ENCODE results near the gene CAPZA1. TPM values are rescaled to one million over a fixed set of nuclear protein-coding genes. Genes with fewer than 3 reads are reported as not detected.

The CAPZA1 gene
- total RNA-seq, 1 donor from 2014 or later, result 121 TPM

DNA sequence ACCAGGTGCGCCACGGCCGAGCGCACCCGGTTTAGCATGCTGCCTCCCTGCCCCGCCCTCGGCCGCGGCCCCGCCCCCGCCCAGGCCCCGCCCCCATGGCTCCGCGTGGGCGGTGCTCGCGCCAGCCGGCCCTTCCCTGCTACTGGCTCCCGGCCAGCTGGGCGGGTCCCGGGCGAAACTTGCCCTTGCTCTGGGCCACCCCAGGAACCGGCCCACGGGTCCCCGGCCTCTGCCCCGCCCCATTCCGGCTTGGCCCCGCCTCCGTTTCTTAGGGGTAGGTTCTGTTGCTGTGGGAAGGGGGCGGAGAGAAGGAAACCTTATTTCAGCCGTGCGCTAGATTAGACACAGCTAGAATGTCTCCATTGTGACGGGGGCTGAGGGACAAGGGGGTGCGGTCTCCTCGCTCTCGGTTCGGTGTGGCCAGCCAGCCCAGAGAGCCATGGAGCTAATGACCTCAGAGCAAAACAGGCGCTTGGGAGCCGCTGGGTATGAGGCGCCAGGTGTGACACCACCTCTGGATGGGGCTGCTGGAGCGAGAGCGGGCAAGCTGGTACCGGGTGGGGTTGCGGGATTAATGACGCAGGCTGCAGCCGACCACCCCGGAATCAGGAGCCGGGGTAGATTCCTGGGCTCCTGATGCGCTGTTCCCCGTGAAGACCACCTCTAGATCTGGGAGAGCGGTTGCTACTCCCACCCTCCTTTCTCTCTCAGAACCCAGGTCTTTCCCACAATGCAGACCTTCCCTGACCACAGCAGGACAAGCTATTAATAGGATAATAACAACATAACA lies 95.8 kb downstream of the CAPZA1 start, which contains the start of gene PPM1J:
PPM1J (minus strand) TSS at position 69 of the 790 bp plus-strand sequence; CDS start at position 38, 31 bp downstream.
- TF ChIP-seq CTCF (IDR thresholded peaks at IDR 0.05), result no peak
- Mint-ChIP-seq H3K27ac (ENCODE audit: unreplicated experiment) (peak within 1 kb of the TSS; percentile 85), H3K4me3 (ENCODE audit: unreplicated experiment) (peak within 1 kb of the TSS; percentile 81), H3K4me1 (ENCODE audit: low read depth) (peaks cover 20% of the 10 kb centered on the region), H3K36me3 (ENCODE audit: low read depth) (no peaks in the 10 kb centered on the region), H3K9me3 (ENCODE audit: low read depth) (no peaks in the 10 kb centered on the region), H3K27me3 (ENCODE audit: low read depth) (peaks cover 3% of the 10 kb centered on the region)
- DNase-seq (ENCODE audit: low spot score), result peak; percentile 96

GRCh38 chr1:112716133-112716720 lies 96.6 kb downstream of the CAPZA1 start:
- peaks cover 20% of the 10 kb centered on the region for H3K4me1 Mint-ChIP-seq (ENCODE audit: low read depth)
- H3K9me3 Mint-ChIP-seq (ENCODE audit: low read depth), result no peaks in the 10 kb centered on the region
- H3K27ac Mint-ChIP-seq (ENCODE audit: unreplicated experiment), result peak overlapping the region; percentile 85
- TF ChIP-seq CTCF (IDR thresholded peaks at IDR 0.05), result peak; percentile 96
- no peak for DNase-seq (ENCODE audit: low spot score)
- H3K27me3 Mint-ChIP-seq (ENCODE audit: low read depth), result peaks cover 3% of the 10 kb centered on the region
- H3K36me3 Mint-ChIP-seq (ENCODE audit: low read depth), result no peaks in the 10 kb centered on the region
- H3K4me3 Mint-ChIP-seq (ENCODE audit: unreplicated experiment), result peak overlapping the region; percentile 81

DNA sequence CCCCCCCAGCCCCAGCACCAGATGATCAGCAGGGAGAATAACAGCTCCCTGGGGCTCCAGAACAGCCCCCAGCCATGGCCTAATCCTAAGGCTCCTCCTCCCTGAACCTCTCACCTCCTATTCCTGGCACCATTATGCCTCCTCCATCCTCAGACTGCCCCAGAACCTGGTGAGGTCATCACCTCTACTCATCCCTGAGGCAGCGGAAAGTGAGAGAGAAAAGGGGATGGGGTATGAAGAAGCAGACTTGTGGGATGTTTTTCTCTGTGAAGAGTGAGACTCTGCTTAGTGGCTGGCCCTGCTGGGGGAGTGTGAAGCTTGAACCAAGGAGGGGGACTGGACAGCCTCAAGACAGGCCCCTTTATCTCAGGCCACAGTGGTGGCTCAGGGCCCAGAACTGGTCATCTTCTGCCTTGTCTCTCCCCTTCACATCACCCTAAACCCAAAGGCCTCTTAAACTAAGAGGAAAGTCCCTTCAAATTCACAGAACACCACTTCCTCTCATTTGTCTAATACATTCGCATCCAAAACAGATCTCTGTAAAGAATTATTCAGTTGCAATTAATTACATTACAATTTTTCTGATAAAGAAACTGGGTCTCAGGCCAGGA lies 97.7 kb downstream of the CAPZA1 start:
- DNase-seq (ENCODE audit: low spot score), result no peak
- H3K27ac Mint-ChIP-seq (ENCODE audit: unreplicated experiment), result no peak overlapping the region
- H3K27me3 Mint-ChIP-seq (ENCODE audit: low read depth), result peaks cover 3% of the 10 kb centered on the region

DNA sequence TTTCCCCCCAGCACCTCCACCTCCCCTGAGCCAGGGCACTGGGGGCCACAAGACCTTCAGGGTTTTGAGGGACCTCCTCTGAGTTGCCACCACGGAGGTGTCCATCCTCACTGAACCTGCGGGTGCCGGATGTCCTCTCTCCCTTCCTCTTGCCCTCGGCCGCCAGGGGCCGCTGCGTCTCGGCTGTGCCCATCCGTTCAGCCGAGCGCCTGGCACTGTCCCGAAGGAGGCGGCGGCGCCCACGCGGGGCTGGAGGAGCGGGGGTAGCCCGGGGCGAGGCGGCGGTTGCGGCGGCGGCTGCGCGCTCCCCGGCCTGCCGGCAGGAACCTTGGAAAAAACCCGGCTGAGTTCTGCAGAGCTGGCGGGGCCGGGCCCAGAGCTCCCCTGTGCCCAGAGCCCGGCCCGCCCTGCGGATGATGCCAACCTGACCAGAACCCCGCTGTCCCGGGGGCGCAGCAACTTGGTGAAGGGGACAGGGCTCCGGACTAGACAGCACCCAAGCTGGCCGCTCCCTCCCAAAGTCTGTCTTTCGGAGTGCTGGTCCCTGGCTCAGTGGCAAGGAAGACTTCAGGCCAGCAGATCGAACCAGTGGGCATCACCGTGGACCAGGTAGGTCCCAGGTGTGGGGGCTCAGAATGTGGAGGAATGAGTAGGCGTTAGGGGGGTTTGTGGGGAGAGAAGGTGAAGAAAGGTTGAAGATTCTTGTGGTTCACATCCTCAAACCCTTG lies 99.2 kb downstream of the CAPZA1 start:
- DNase-seq (ENCODE audit: low spot score), result peak; percentile 96
- Mint-ChIP-seq H3K4me3 (ENCODE audit: unreplicated experiment) (peak overlapping the region; percentile 52), H3K36me3 (ENCODE audit: low read depth) (no peaks in the 10 kb centered on the region), H3K4me1 (ENCODE audit: low read depth) (peaks cover 28% of the 10 kb centered on the region), H3K27me3 (ENCODE audit: low read depth) (peaks cover 3% of the 10 kb centered on the region), H3K9me3 (ENCODE audit: low read depth) (no peaks in the 10 kb centered on the region), H3K27ac (ENCODE audit: unreplicated experiment) (no peak overlapping the region)
- peak; percentile 94 for TF ChIP-seq CTCF (IDR thresholded peaks at IDR 0.05)

More for the DNA sequence above, 97.7 kb downstream of the CAPZA1 start:
- no peaks in the 10 kb centered on the region for H3K9me3 Mint-ChIP-seq (ENCODE audit: low read depth)
- no peak for TF ChIP-seq CTCF (IDR thresholded peaks at IDR 0.05)
- H3K36me3 Mint-ChIP-seq (ENCODE audit: low read depth), result no peaks in the 10 kb centered on the region
- H3K4me1 Mint-ChIP-seq (ENCODE audit: low read depth), result peaks cover 20% of the 10 kb centered on the region
- H3K4me3 Mint-ChIP-seq (ENCODE audit: unreplicated experiment), result no peak overlapping the region

DNA sequence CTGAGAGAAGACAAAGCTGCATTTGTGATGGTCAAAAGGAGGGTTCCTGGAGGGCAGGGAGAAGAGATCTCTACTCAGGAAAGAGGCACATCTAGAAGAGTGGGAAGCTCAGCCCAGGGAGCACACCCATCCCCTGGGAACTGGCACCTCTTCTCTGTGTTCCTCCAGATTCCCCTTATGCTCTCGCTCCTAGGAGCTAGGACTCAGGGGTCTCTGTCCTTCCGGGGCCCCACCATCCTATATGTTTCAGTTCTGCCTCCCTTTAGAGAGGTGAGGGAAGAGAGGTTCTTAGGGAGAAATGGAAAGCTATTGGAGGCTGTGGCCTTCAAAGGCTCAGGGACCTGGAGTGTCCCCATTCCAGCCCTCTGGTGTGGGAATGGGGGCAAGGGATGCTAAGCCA lies 100.1 kb downstream of the CAPZA1 start:
- TF ChIP-seq CTCF (IDR thresholded peaks at IDR 0.05), result no peak
- no peak overlapping the region for H3K4me3 Mint-ChIP-seq (ENCODE audit: unreplicated experiment)
- H3K9me3 Mint-ChIP-seq (ENCODE audit: low read depth), result no peaks in the 10 kb centered on the region
- H3K27me3 Mint-ChIP-seq (ENCODE audit: low read depth), result peaks cover 3% of the 10 kb centered on the region
- DNase-seq (ENCODE audit: low spot score), result no peak
- peaks cover 25% of the 10 kb centered on the region for H3K4me1 Mint-ChIP-seq (ENCODE audit: low read depth)
- H3K27ac Mint-ChIP-seq (ENCODE audit: unreplicated experiment), result no peak overlapping the region
- no peaks in the 10 kb centered on the region for H3K36me3 Mint-ChIP-seq (ENCODE audit: low read depth)

Data from chondrocyte (in vitro differentiated cells).